Retinal pigment epithelial cell (primary cell): ENCODE measurements around the gene CORT.
"Not testable (repeated sequence)": the region's sequence is repeated elsewhere in the genome, so short reads cannot be mapped to it uniquely, and the experiment has no call there.

ENCODE experiments used
- DNase-seq: peaks from one replicate; pipeline ENCODE4 v3.0.0-alpha.2; 2010; ENCODE audit warnings: low read depth
- H3K4me3 ChIP-seq: 2 replicates; pipeline ENCODE4 v1.5.1; 2011; ENCODE audit warnings: mild to moderate bottlenecking, low read length, control low read depth, moderate library complexity
- CTCF ChIP-seq: conservative IDR thresholded peaks from 2 replicates; pipeline ENCODE4 v1.5.1; 2011; ENCODE audit warnings: low read depth, low read length, control low read depth, inconsistent platforms

CORT gene

GRCh38 chr1:10456048-10456447, 6.2 kb downstream of the CORT start:
- no peak overlapping the region for H3K4me3 ChIP-seq
- no peak for DNase-seq
- TF ChIP-seq CTCF = no peak

GRCh38 chr1:10456661-10457060, 6.8 kb downstream of the CORT start:
- no peak for TF ChIP-seq CTCF
- H3K4me3 ChIP-seq = no peak overlapping the region
- DNase-seq = no peak

GRCh38 chr1:10457462-10457861, 7.6 kb downstream of the CORT start:
- not testable (repeated sequence) for H3K4me3 ChIP-seq, DNase-seq

GRCh38 chr1:10457875-10458274, 8.0 kb downstream of the CORT start:
- no peak overlapping the region for H3K4me3 ChIP-seq
- TF ChIP-seq CTCF = no peak
- no peak for DNase-seq

- DNase-seq = peak; percentile 59
- no peak overlapping the region for H3K4me3 ChIP-seq
- TF ChIP-seq CTCF = no peak
Measured at GRCh38 chr1:10459184-10459583, 9.4 kb downstream of the CORT start.

GRCh38 chr1:10467078-10467477, 17.2 kb downstream of the CORT start:
- TF ChIP-seq CTCF = no peak
- DNase-seq = no peak
- no peak overlapping the region for H3K4me3 ChIP-seq

GRCh38 chr1:10470043-10470442, 20.2 kb downstream of the CORT start:
- DNase-seq = no peak
- no peak for TF ChIP-seq CTCF
- H3K4me3 ChIP-seq = no peak overlapping the region
